D721Med (cell line): ENCODE data around the gene NFATC1.

ENCODE experiments used
- DNase-seq: peaks from one replicate; pipeline ENCODE4 v3.0.0; 2011; ENCODE audit warnings: low spot score; ENCODE audit not compliant: insufficient read length
- FAIRE-seq: peaks from 2 replicates; lab custom pipeline; 2011; peaks lifted over from hg19 to GRCh38; lab: Jason Lieb, UNC
- CTCF ChIP-seq: IDR thresholded peaks from 2 replicates; pipeline ENCODE4 v1.5.1; 2012; ENCODE audit warnings: mild to moderate bottlenecking, control low read depth; ENCODE audit not compliant: insufficient read depth; ENCODE audit errors: missing control alignments

The NFATC1 gene

GRCh38 chr18:79428287-79428686 is 32.6 kb downstream of the NFATC1 start:
- FAIRE-seq (no peak), DNase-seq (no peak)
- TF ChIP-seq CTCF = no peak

GRCh38 chr18:79429381-79429780 is 33.7 kb downstream of the NFATC1 start:
- FAIRE-seq = no peak
- no peak for DNase-seq
- TF ChIP-seq CTCF = no peak

GRCh38 chr18:79429785-79430281 is 34.1 kb downstream of the NFATC1 start:
- FAIRE-seq (no peak), DNase-seq (no peak)
- no peak for TF ChIP-seq CTCF

GRCh38 chr18:79432376-79433120 is 36.8 kb downstream of the NFATC1 start:
- no peak for TF ChIP-seq CTCF
- FAIRE-seq (no peak), DNase-seq (no peak)

- DNase-seq (no peak), FAIRE-seq (no peak)
- no peak for TF ChIP-seq CTCF
These were observed 37.7 kb downstream of the NFATC1 start for GRCh38 chr18:79433431-79433830.

- TF ChIP-seq CTCF = no peak
- DNase-seq = no peak
- FAIRE-seq = no peak
These were observed 39.1 kb downstream of the NFATC1 start for GRCh38 chr18:79434607-79435401.
